Tibial nerve (tissue), 3 donors: ENCODE data around the gene ECT2.

ENCODE experiments used
- POLR2A ChIP-seq, 2 donors: fragments of 450-650 bp; IDR thresholded peaks; one replicate each; pipeline ENCODE4 v1.6.1; 2017; ENCODE audit warnings: antibody characterized with exemption in 2 of 2, mild to moderate bottlenecking in 2 of 2, moderate library complexity in 2 of 2
- TF ChIP-seq, protein P1 (sequence below), 5 experiments: fragments of 200-600 bp in 3 of 5; fragments of 450-650 bp in 2 of 5; sonication (generic) in 3 of 5; IDR thresholded peaks; one replicate each; pipeline ENCODE4 v1.5.1; 2016 to 2019; ENCODE audit warnings: antibody characterized with exemption in 5 of 5, mild to moderate bottlenecking in 3 of 5, moderate library complexity in 2 of 5

DNA sequence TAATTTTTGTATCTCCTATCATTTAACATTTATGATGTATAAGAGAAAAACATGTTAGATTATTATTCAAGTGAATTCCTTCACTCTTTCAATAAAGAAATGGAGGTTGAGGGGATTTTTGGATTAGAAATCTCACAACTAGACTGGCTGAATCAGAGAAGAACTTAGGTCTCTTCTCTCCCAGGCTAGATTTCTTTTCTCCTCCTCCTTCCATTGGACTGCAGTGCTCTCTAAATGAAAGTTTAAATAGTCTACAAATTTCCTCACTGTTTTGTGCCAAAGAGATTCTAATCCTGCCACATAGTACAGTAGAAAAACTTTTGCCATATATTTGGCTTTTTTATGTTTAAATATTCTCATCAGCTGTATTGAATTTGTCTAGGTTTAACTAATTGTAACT lies 65.8 kb downstream of the ECT2 start:
- TF ChIP-seq, protein P1, sequence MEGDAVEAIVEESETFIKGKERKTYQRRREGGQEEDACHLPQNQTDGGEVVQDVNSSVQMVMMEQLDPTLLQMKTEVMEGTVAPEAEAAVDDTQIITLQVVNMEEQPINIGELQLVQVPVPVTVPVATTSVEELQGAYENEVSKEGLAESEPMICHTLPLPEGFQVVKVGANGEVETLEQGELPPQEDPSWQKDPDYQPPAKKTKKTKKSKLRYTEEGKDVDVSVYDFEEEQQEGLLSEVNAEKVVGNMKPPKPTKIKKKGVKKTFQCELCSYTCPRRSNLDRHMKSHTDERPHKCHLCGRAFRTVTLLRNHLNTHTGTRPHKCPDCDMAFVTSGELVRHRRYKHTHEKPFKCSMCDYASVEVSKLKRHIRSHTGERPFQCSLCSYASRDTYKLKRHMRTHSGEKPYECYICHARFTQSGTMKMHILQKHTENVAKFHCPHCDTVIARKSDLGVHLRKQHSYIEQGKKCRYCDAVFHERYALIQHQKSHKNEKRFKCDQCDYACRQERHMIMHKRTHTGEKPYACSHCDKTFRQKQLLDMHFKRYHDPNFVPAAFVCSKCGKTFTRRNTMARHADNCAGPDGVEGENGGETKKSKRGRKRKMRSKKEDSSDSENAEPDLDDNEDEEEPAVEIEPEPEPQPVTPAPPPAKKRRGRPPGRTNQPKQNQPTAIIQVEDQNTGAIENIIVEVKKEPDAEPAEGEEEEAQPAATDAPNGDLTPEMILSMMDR (IDR thresholded peaks at IDR 0.05): no peak
- TF ChIP-seq POLR2A (IDR thresholded peaks at IDR 0.05): no peak
